ENCODE measurements around the gene PLD5. TPM values are rescaled to one million over a fixed set of nuclear protein-coding genes. Genes with fewer than 3 reads are reported as not detected.

PLD5 gene
- total and polyA plus RNA-seq, 2 donors (not counting 3 experiments of a cell fraction or from before 2014, with no cell fraction given), result not detected

DNA sequence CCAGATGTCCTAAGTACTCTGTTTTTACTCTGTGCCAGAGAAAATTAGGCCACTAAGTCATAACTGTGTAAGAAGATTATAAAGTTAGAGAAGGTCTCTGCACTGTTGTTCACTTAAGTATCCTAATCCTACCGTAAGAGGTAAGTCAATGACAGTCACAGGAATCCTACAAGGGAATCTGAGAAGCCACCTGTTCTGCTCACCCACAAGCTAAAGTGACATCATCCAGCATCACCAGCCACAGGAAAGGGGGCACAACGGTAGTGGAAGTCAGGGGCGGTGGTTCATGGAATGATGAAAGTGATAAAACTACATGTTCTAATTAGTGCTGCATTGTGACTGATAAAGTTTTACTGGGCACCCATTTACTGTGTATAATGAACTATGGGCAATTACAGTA is 92.7 kb downstream of the PLD5 start:
- no peak for TF ChIP-seq FOS (IDR thresholded peaks at IDR 0.05; ENCODE audit: borderline replicate concordance, insufficient read depth, low read length)
- no peak for TF ChIP-seq EZH2 (IDR thresholded peaks at IDR 0.05; ENCODE audit: borderline replicate concordance, low read depth, low read length, severe bottlenecking)
- no peak for TF ChIP-seq POLR2AphosphoS5 (IDR thresholded peaks at IDR 0.05; ENCODE audit: insufficient read depth, low read depth, low read length)
- TF ChIP-seq GATA2 (IDR thresholded peaks at IDR 0.05; ENCODE audit: insufficient read depth, insufficient read length, low read depth, low read length), result no peak
- no peak for TF ChIP-seq POLR2A (IDR thresholded peaks at IDR 0.05; ENCODE audit: low read depth, low read length)
- TF ChIP-seq, protein P1, sequence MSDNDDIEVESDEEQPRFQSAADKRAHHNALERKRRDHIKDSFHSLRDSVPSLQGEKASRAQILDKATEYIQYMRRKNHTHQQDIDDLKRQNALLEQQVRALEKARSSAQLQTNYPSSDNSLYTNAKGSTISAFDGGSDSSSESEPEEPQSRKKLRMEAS (IDR thresholded peaks at IDR 0.05; ENCODE audit: insufficient read depth, insufficient read length), result no peak
- TF ChIP-seq, protein P2, sequence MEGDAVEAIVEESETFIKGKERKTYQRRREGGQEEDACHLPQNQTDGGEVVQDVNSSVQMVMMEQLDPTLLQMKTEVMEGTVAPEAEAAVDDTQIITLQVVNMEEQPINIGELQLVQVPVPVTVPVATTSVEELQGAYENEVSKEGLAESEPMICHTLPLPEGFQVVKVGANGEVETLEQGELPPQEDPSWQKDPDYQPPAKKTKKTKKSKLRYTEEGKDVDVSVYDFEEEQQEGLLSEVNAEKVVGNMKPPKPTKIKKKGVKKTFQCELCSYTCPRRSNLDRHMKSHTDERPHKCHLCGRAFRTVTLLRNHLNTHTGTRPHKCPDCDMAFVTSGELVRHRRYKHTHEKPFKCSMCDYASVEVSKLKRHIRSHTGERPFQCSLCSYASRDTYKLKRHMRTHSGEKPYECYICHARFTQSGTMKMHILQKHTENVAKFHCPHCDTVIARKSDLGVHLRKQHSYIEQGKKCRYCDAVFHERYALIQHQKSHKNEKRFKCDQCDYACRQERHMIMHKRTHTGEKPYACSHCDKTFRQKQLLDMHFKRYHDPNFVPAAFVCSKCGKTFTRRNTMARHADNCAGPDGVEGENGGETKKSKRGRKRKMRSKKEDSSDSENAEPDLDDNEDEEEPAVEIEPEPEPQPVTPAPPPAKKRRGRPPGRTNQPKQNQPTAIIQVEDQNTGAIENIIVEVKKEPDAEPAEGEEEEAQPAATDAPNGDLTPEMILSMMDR (IDR thresholded peaks at IDR 0.05; ENCODE audit: extremely low read depth in 1 of 2, insufficient read depth in 1 of 2, low read depth in 1 of 2, low read length in 2 of 2), result no peak
- no peak for TF ChIP-seq MYC (IDR thresholded peaks at IDR 0.05; ENCODE audit: low read depth, low read length)
- no peak for TF ChIP-seq JUN (IDR thresholded peaks at IDR 0.05; ENCODE audit: borderline replicate concordance, insufficient read depth, insufficient read length, low read depth)
- Histone ChIP-seq H3K27me3 (ENCODE audit: control insufficient read depth in 2 of 2, insufficient read depth in 2 of 2, low read length in 2 of 2) (no peaks in the 10 kb centered on the region), H3K4me2 (ENCODE audit: insufficient read depth, low read length) (no peak overlapping the region), H3K9me1 (replicated peaks; ENCODE audit: control insufficient read depth, extremely low read depth, insufficient read depth, low read length) (no peaks in the 10 kb centered on the region), H3K79me2 (ENCODE audit: control insufficient read depth, insufficient read depth, low read length) (no peaks in the 10 kb centered on the region), H2AFZ (ENCODE audit: low read depth, low read length) (no peak overlapping the region), H3K4me3 (replicated peaks in 1 of 3; ENCODE audit: insufficient read depth in 1 of 3, low read depth in 1 of 3, low read length in 3 of 3) (no peak overlapping the region), H3K27ac (ENCODE audit: insufficient read depth, low read depth, low read length) (no peak overlapping the region), H4K20me1 (replicated peaks; ENCODE audit: control insufficient read depth, extremely low read depth, insufficient read depth, low read length) (no peaks in the 10 kb centered on the region), H3K4me1 (ENCODE audit: control insufficient read depth, extremely low read depth, insufficient read depth, low read length) (no peaks in the 10 kb centered on the region), H3K9ac (replicated peaks; ENCODE audit: extremely low read depth, insufficient read depth, low read length) (no peak overlapping the region), H3K36me3 (ENCODE audit: control insufficient read depth in 2 of 2, extremely low read depth in 1 of 2, insufficient read depth in 2 of 2, low read length in 2 of 2) (no peaks in the 10 kb centered on the region), H3K9me3 (replicated peaks; ENCODE audit: control insufficient read depth, insufficient read depth, low read length) (peaks cover 2% of the 10 kb centered on the region)
- DNase-seq (ENCODE audit: low read depth, low spot score) (no peak), FAIRE-seq (no peak)
- POLR2A ChIA-PET, result no interaction called here
- dilution Hi-C loops (cut with MboI; ENCODE audit: extremely low pct_ligation_motif_present, low sequenced_read_pairs) (no loop called here), intact Hi-C loops (cut with micrococcal nuclease) (no loop called here)
- BruUV-seq (replicated peaks), result no TSS peak
- CTCF ChIA-PET, result no interaction called here

Data from endothelial cell of umbilical vein (primary cell).